GM23248 (cell line): ENCODE measurements around the gene DOC2A.

Source experiments
- EZH2 ChIP-seq: fragments of 200-600 bp; sonication (generic); IDR thresholded peaks from 2 replicates; pipeline ENCODE4 v1.6.1; 2018; ENCODE audit warnings: antibody characterized with exemption, mild to moderate bottlenecking; ENCODE audit not compliant: insufficient read depth, poor library complexity, severe bottlenecking
- EZH2phosphoT487 ChIP-seq: fragments of 200-600 bp; sonication (generic); IDR thresholded peaks from 2 replicates; pipeline ENCODE4 v1.6.1; 2018; ENCODE audit warnings: antibody characterized with exemption, moderate library complexity, mild to moderate bottlenecking, low read depth; ENCODE audit not compliant: insufficient read depth

- TF ChIP-seq EZH2phosphoT487 = no peak
- no peak for TF ChIP-seq EZH2
Observed at GRCh38 chr16:30032083-30032819, 21.4 kb upstream of the DOC2A start.
